ENCODE data around the gene MCF2L2. TPM values are rescaled to one million over a fixed set of nuclear protein-coding genes. Genes with fewer than 3 reads are reported as not detected.
A peak's percentile ranks its signal among the peaks of the same experiment; 100 is the strongest.
"Not testable (repeated sequence)": the region's sequence is repeated elsewhere in the genome, so short reads cannot be mapped to it uniquely, and the experiment has no call there.

MCF2L2 gene
- total RNA-seq, 1 donor from 2014 or later: 0.26 TPM

DNA sequence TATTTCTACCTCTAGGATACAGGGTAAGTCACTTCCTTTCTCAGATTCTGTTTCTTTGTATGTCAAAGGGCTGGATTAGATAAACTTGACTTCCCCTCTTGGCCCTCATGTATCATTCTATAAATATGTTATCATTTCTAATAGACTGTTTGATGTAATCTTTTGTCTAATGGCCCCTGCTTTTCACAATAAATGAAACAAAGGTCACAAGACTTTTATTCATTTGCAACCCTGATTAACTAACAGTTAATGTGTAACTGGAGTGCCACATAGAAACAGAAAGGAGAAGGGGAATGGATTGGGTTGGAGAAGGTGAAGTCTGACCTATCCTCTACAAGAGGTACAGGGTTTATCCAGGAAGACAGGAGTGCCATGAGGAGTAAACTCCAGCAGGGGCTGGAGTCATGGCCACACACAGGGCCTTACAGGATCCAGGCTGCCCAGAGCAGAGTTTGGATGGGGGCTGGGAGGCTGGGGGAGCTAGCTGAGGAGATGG is 183.4 kb downstream of the MCF2L2 start:
- DNase-seq (ENCODE audit: low read depth in 2 of 2): peak in 1 of 2 donors; percentile 29

GRCh38 chr3:183244219-183244618 is 184.2 kb downstream of the MCF2L2 start:
- peak in 1 of 2 donors; percentile 51 for DNase-seq (ENCODE audit: low read depth in 2 of 2)

DNA sequence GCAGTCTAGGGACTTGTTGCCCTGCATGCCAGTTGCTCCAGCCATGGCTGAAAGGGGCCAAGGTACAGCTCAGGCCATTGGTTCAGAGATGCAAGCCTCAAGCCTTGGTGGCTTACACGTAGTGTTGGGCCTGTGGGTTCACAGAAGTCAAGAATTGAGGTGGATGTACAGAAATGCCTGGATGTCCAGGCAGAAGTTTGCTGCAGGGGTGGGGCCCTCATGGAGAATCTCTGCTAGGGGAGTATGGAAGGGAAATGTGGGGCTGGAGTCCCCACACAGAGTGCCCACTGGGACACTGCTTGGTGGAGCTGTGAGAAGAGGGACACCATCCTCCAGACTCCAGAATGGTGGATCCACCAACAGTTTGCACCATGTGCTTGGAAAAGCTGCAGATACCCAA is 186.0 kb downstream of the MCF2L2 start:
- no peak for DNase-seq (ENCODE audit: low read depth in 2 of 2)

GRCh38 chr3:183239046-183239445 is 189.4 kb downstream of the MCF2L2 start:
- no peak for DNase-seq (ENCODE audit: low read depth in 2 of 2)

DNA sequence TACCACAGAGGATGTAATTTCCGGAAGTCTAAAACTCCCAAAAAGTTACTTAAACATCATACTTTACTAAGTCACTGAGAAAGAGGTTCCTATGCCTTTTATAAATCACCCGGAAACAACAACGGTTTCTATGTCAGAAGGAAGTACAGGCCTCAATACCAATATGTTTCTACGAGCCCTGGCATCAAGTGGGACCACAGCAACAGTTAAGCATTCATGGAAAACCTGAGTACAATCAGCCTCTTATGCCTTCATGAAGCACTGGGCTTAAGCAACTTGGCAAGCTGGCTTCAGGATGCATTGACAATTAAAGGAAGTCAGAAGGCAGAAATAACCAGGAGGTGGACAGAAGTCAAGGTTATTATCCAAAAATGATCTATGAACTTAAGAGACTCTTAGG is 194.5 kb downstream of the MCF2L2 start:
- peak in 1 of 2 donors; percentile 81 for DNase-seq (ENCODE audit: low read depth in 2 of 2)

DNA sequence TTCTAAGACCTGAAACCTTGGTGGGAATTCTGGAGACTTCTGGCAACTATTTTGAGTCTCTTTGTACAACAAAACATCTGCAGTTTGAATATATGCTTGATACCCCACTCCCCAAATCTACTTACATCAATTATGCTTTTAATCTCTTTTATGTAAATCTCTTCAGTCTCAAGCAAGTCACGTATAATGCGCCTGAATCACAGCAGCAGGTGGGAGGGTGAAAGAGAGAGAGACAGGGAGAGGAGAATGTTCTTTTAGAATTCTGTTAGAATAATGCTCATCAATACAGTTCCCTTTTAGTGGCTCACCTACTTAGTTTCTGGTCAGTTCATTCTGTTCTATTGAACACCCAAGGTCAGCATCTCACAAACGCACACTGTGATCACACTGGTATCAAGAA is 197.6 kb downstream of the MCF2L2 start:
- DNase-seq (ENCODE audit: low read depth in 2 of 2): no peak

GRCh38 chr3:183230251-183230650 is 198.2 kb downstream of the MCF2L2 start:
- not testable (repeated sequence) for DNase-seq (ENCODE audit: low read depth in 2 of 2)

DNA sequence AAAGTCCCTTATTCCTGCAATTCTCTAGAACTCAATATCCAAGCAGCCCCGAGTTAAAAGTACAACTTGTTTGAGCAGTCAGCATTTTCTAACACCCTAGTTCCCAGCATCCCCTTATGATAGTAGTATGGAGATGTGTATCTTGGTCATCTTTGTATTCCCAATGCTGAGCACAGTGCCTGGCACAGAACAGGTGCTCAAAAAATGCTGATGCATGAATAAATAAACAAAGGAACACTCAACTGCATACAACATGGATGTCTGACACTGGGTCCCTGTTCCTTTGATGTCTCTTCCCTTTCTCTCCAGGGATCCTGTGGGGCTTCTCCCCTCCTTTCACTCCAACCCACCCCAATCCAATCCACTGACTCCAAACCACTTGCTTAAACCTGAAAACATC is 199.2 kb downstream of the MCF2L2 start:
- no peak for DNase-seq (ENCODE audit: low read depth in 2 of 2)

- DNase-seq (ENCODE audit: low read depth in 2 of 2): no peak
Measured at GRCh38 chr3:183227586-183227985, 200.8 kb downstream of the MCF2L2 start.

GRCh38 chr3:183226333-183226890 is 202.0 kb downstream of the MCF2L2 start:
- DNase-seq (ENCODE audit: low read depth in 2 of 2): no peak

DNA sequence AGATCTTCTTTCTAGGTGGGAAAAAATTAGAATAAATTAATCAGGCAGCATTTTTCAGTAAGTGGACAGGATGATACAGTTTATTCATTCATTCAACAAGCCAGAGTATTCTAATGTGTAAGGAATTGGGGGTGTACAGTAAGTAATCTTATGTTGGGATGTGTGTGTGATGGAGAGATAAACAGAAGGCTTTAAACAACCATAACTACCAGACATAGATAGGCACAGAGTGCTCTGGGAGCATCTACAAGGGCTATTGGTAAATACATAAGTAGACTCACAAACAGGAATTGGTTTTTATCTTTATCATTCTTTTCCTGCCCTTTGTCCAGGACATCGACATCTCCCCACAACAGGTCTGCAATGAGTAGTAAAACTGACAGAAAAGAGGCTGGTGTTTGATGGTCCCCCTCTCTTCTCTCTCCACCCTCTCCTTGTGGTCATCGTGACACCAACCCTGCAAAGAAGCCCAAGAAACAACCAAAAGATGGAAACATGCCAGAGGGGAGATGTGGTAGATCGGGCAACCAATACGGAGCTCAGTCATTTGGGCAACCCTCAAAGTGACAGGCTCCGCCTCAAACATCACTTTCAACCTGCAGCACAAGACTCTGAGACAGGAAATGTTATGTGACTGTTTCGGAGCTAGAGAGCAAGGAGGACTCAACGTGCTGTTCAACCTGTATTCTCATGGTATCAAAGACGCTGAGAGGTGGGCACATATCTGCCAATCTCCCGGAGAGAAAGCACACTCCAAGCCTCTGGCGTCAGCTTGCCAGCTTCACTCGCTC is 204.0 kb downstream of the MCF2L2 start:
- DNase-seq (ENCODE audit: low read depth in 2 of 2): no peak

DNA sequence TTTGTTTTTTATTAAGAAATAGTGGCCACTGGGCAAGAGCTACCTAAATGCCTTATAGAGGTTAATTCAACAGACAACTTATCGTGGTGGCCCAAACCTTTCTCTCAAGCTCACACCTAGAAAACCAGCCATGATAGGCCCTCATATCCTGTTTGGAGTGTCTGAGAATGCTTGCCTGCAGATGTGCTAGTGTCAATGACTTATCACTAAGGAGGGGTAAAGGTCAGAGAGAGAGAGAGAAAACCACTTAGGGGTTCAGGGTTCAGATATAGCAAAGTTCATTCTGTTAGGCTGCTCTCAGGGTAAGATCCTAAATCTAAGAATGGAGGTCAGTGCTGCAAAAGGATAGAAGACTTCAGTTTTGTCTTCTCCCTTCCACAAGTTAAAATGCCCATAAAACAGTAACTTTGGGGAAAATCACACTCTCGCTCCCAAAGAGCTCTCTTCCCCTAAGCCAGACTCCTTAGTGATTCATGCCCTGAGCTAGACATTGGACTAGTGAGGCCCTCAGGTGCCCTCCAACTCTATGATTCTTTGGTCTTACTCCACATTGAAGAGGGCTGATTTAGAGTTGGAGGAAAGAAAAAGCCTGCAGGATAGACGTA is 205.7 kb downstream of the MCF2L2 start:
- no peak for DNase-seq (ENCODE audit: low read depth in 2 of 2)

DNA sequence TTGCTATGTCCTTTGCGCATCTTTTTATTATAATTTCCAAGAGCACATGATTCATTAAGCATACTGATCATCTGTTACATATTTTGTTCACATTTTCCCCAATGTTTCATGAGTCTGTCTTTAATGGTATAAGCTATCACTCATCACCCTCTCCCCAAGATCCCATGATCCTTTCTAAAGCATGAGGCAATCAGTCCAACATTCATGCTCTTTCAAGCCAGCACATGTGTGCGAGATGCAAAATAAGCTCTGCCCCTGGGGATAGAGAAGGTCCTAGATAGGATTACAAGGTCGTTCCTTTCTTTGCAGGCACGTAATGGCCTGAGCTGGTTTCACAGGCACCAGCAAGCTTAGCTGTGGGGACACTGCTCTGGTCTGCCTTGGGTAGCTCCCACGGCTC is 207.6 kb downstream of the MCF2L2 start:
- no peak for DNase-seq (ENCODE audit: low read depth in 2 of 2)

- DNase-seq (ENCODE audit: low read depth in 2 of 2): no peak
Measured at GRCh38 chr3:183218826-183219225, 209.6 kb downstream of the MCF2L2 start.

- DNase-seq (ENCODE audit: low read depth in 2 of 2): no peak
Measured at GRCh38 chr3:183217548-183218332, 210.7 kb downstream of the MCF2L2 start.

- DNase-seq (ENCODE audit: low read depth in 2 of 2): peak in 1 of 2 donors; percentile 61
Measured at GRCh38 chr3:183215591-183216202, 212.7 kb downstream of the MCF2L2 start.

DNA sequence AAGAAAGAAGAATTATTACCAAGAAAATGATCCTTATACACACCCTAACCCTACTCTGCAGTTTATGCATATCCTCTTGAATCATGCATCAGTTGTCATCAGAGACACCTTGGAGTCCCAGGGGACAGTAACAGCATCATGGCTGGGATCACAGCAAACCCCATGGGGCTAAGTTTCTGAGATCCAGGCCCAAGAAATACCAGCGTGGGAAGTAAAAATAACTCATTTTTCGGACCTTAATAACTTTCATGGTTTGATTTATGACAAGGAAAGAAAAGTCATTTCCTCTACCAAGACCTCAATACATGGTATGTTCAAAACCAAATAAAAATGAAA is 214.2 kb downstream of the MCF2L2 start:
- peak in 1 of 2 donors; percentile 22 for DNase-seq (ENCODE audit: low read depth in 2 of 2)

GRCh38 chr3:183213415-183214276 is 214.8 kb downstream of the MCF2L2 start:
- peak in 1 of 2 donors; percentile 55 for DNase-seq (ENCODE audit: low read depth in 2 of 2)

DNA sequence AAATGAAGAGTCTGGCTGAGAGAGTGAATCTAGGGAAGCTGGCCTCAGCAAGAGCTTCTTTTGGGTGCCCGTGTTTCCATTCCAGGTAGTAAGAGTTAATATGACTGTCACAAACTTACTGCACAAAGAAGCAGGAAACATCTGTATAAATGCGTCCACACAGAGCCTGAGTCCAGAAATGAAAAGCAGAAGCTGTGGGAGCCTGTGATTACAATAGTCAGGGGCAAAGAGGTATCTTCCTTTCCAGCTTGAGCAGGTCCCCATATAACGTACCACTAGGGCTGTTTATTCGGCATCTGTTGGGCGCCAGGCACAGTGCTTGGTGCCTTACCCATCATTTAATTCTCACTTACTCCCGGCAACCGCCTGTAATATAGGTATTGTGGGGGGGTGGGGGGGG is 215.9 kb downstream of the MCF2L2 start:
- peak; percentile 90 for DNase-seq (ENCODE audit: low read depth in 2 of 2)

- no peak for DNase-seq (ENCODE audit: low read depth in 2 of 2)
Measured at GRCh38 chr3:183212096-183212495, 216.3 kb downstream of the MCF2L2 start.

DNA sequence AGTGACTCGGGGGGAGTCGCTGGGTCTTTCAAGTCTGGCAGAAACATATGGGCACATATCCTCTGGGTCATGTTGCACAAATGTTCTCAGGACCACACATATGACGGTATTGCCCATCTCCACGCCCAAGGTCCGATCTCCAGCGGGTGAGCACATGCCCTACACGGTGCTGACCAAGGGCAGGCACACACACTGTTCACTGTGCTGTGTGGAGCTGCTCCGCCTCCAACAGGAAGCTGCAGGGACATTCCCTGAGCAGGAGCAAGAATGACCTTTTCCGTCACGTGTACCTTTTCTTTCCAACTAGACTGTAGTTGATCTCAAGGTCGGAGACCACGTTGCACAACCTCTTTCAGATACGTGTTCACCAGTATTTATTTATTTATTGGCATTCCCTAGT is 217.1 kb downstream of the MCF2L2 start:
- DNase-seq (ENCODE audit: low read depth in 2 of 2): peak; percentile 77 to 89

Measured in dermis microvascular lymphatic vessel endothelial cell (primary cell).